Upper lobe of left lung (tissue), 4 donors: ENCODE data around the gene NCOA1.

ENCODE experiments used
- EP300 ChIP-seq, 4 donors: sonication (generic); formaldehyde crosslinking; IDR thresholded peaks; one replicate each; pipeline ENCODE4 v1.5.1; 2017; ENCODE audit warnings: antibody characterized with exemption in 4 of 4, control low read depth in 2 of 4
- POLR2A ChIP-seq, 4 donors: fragments of 450-650 bp; IDR thresholded peaks; one replicate each; pipeline ENCODE4 v1.5.1; 2016 to 2017; ENCODE audit warnings: antibody characterized with exemption in 4 of 4, mild to moderate bottlenecking in 2 of 4
- TF ChIP-seq, protein P1 (sequence below), 6 experiments: fragments of 450-650 bp in 4 of 6; fragments of 200-600 bp in 2 of 6; sonication (generic) in 2 of 6; IDR thresholded peaks; one replicate each; pipeline ENCODE4 v1.5.1; 2016 to 2019; ENCODE audit warnings: antibody characterized with exemption in 6 of 6

DNA sequence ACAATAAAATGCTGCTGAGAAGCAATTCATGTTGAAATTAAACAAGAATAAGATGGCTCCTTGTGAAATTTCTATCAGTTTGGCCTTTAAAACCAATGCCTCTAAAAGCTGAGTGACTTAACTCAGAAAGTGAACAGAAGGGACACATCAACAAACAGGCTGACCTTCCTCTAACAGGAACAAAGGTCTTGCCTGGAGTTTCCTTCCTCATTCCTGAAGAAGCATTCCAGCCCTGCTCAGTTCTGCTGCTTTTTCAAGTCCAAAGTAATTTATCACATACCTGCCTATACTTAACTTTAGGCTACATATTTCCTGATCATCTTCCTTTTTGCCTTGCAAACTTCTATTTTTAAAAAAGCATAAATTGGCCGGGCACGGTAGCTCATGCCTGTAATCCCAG, 288.1 kb downstream of the NCOA1 start:
- TF ChIP-seq, protein P1, sequence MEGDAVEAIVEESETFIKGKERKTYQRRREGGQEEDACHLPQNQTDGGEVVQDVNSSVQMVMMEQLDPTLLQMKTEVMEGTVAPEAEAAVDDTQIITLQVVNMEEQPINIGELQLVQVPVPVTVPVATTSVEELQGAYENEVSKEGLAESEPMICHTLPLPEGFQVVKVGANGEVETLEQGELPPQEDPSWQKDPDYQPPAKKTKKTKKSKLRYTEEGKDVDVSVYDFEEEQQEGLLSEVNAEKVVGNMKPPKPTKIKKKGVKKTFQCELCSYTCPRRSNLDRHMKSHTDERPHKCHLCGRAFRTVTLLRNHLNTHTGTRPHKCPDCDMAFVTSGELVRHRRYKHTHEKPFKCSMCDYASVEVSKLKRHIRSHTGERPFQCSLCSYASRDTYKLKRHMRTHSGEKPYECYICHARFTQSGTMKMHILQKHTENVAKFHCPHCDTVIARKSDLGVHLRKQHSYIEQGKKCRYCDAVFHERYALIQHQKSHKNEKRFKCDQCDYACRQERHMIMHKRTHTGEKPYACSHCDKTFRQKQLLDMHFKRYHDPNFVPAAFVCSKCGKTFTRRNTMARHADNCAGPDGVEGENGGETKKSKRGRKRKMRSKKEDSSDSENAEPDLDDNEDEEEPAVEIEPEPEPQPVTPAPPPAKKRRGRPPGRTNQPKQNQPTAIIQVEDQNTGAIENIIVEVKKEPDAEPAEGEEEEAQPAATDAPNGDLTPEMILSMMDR (IDR thresholded peaks at IDR 0.05), result no peak
- no peak for TF ChIP-seq EP300 (IDR thresholded peaks at IDR 0.05)
- no peak for TF ChIP-seq POLR2A (IDR thresholded peaks at IDR 0.05)
